Measurements from ENCODE around the gene PLK3. TPM values are rescaled to one million over a fixed set of nuclear protein-coding genes. Genes with fewer than 3 reads are reported as not detected.
"Not testable (repeated sequence)": the region's sequence is repeated elsewhere in the genome, so short reads cannot be mapped to it uniquely, and the experiment has no call there.

Gene PLK3
- total and polyA plus RNA-seq, 10 of the 15 experiments (the other 5 are each of a cell fraction or from before 2014, with no cell fraction given), result 1.5 to 23.2 (median 12.1) TPM

GRCh38 chr1:44760876-44761275, 39.3 kb upstream of the PLK3 start (continued):
- TF ChIP-seq ATF3 (IDR thresholded peaks at IDR 0.05; ENCODE audit: borderline replicate concordance, extremely low read depth, low read depth, low read length) (no peak), IKZF1 (conservative IDR thresholded peaks at IDR 0.05) (no peak), BHLHE40 (IDR thresholded peaks at IDR 0.05; ENCODE audit: borderline replicate concordance in 1 of 2, low read depth in 2 of 2, low read length in 1 of 2) (no peak), SREBF1 (IDR thresholded peaks at IDR 0.05; ENCODE audit: low read length) (no peak), SRF (IDR thresholded peaks at IDR 0.05; ENCODE audit: low read depth in 2 of 2, low read length in 2 of 2) (no peak)

DNA sequence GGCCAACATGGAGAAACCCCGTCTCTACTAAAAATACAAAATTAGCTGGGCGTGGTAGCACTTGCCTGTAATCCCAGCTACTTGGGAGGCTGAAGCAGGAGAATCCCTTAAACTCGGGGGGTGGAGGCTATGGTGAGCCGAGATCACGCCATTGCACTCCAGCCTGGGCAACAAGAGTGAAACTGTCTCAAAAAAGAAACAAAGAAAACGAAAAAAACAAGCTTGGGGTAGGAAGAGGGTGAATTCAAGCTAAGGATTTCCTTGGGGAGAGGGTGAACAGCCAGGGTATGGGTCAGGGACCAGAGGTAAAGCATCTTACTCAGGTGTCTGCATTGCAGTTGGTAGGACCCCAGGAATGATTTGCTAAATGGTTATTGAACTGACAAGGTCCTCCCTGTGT, 33.8 kb upstream of the PLK3 start:
- ATAC-seq; CTCF ChIA-PET; RAD21 ChIA-PET (ENCODE audit: unreplicated experiment); DNase-seq (ENCODE audit: low read depth, low spot score); H3K27me3 ChIP-seq (replicated peaks in 1 of 2; ENCODE audit: control insufficient read depth in 2 of 2, insufficient read depth in 2 of 2, low read length in 1 of 2); H3K4me2 ChIP-seq (ENCODE audit: control insufficient read depth, insufficient read depth); H3K79me2 ChIP-seq (ENCODE audit: control insufficient read depth, insufficient read depth, low read length); BruUV-seq (replicated peaks); H3K27ac ChIP-seq (ENCODE audit: control insufficient read depth, insufficient read depth); H3K4me3 ChIP-seq; H3K9ac ChIP-seq (ENCODE audit: control insufficient read depth, insufficient read depth, low read length); intact Hi-C loops (cut with micrococcal nuclease; ENCODE audit: unreplicated experiment); in situ Hi-C loops (cut with MboI); H4K20me1 ChIP-seq (ENCODE audit: control insufficient read depth, insufficient read depth); H2AFZ ChIP-seq (ENCODE audit: control insufficient read depth, low read depth, low read length); H3K9me3 ChIP-seq (replicated peaks; ENCODE audit: control insufficient read depth, insufficient read depth, low read length); H3K4me1 ChIP-seq (ENCODE audit: control insufficient read depth, insufficient read depth, low read length); FAIRE-seq: not testable (repeated sequence)
- ChIA-PET SMC1A (ENCODE audit: uncharacterized antibody, unreplicated experiment) (interaction anchor here (2.7 kb wide), 1 partner anchor 18 kb away, joined by 6 read pairs; no protein-coding TSS in a partner anchor), POLR2A (interaction anchor here (0.8 to 2.1 kb wide), 2 partner anchors 9 to 31 kb away, joined by 3 to 10 read pairs; partner anchors contain the start of gene RPS8)
- 91% methylated on average over 6 of the region's 6 CpGs for WGBS (ENCODE audit: insufficient coverage, insufficient replicate concordance, low lambda C conversion rate, missing lambda C conversion rate)
- H3K36me3 ChIP-seq (ENCODE audit: control insufficient read depth in 2 of 2, insufficient read depth in 2 of 2, low read length in 1 of 2), result peaks cover 17 to 28% of the 10 kb centered on the region in 2 experiments

Data from GM12878 (cell line).